LHCN-M2 (cell line): ENCODE data around the gene ROCK2. TPM values are rescaled to one million over a fixed set of nuclear protein-coding genes. Genes with fewer than 3 reads are reported as not detected.

Experiments used
- DNase-seq: peaks from one replicate; pipeline ENCODE4 v3.0.0-alpha.2; 2012; ENCODE audit warnings: low read depth
- total RNA-seq: library from RNA; depleted of rRNA; stranded (reverse); fragments of >200 nt; gene quantifications from 2 replicates; pipeline ENCODE4 v1.2.3, GENCODE V29; 2014

Gene ROCK2
- total RNA-seq, 1 experiment from 2014 or later = 37.5 TPM

DNA sequence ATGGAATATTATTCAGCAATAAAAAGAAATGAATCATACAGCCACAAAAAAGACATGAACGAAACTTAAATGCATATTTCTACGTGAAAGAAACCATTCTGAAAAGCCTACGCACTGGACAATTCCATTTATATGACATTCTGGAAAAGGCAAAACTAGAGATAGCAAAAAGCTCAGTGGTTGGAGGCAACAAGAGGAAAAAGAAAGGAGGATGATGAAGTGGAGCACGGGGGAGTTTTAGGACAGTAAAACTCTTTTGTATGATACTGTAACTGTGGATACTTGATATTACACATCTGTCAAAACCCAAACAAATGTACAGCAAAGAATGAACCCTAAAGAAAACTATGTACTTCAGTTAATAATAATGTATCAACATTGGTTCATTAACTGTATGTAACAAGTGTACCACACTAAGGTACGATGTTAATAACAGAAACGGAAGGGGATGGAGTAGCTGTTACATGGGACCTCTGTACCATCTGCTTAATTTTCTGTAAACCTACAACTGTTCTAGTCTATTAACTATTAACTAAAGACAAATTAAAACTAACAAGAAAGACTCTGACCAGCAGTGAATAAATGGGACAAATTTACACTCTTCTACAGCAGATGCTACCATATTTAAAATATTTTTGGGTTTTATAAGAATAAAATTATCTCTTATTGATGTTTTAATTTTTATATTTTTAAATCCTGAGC, 31.5 kb downstream of the ROCK2 start:
- DNase-seq = no peak

DNA sequence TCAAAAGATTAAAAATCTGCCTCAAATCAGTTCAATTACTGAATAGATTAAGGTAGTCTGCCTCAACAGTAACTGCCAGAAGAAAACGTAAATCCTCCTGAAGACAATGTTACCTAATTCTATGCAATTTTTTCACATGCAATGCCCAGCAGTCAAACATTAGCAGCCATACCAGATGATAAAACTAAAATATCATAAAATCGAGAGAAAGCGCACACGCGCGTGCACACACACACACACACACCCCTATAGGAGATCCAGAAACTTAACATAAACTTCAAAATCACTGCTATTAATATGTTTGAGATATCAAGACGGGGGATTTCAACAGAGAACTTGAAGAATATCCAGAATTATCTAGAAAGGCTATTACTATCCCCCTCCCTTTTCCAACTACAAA, 32.9 kb downstream of the ROCK2 start:
- DNase-seq = no peak

DNA sequence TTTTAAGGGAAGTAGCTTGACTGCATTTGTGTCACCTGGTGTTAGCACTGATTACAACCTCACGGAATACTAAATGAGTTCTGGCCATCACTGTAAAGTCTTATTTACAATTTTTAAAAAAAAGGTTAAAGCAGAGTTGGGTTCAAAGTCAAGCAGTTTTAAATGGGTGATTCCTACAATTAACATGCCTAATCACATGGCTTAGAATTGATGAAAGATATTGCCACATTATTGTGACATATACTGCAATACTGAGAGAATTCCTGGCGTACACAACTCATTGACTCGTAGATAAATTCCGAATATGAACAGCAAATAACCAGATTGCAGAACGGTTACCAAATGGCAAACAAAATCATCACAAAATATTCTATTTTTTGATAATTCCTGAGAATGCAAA, 34.2 kb downstream of the ROCK2 start:
- no peak for DNase-seq

DNA sequence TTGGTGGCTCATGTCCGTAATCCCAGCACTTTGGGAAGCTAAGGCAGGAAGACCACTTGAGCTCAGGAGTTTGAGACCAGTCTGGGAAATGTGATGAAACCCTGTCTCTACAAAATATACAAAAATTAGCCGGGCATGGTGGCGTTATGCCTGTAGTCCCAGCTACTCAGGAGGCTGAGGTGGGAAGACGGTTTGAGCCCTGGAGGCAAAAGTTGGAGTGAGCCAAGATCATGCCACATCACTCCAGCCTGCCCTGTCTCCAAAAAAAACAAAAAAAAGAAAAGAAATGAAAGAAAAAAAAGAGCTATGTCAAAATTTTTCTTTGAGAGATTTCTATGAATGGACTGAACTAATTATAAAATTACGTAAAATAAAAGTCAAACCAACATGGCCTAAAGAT, 34.7 kb downstream of the ROCK2 start:
- no peak for DNase-seq

DNA sequence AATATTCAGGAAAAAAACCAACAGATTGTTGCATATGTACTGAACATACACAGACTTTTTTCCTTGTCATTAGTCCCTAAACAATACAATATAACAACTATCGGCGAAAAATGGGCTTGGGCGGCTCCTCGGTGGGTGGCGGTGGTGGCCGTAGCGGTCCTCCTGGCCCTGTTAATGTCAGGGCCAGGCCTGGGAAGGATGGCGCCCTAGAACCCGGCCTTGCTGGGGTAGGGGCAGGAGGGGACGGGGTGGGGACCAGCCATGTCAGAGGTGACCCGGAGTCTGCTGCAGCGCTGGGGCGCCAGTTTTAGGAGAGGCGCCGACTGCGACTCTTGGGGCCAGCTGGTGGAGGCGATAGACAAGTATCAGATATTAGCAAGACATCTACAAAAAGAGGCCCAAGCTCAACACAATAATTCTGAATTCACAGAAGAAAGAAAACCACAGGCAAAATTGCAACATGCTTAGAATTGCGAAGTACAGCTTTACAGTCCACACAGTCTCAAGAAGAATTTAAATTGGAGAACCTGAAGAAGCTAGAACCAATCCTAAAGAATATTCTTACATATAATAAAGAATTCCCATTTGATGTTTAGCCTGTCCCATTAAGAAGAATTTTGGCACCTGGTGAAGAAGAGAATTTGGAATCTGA, 36.5 kb downstream of the ROCK2 start:
- DNase-seq = no peak

DNA sequence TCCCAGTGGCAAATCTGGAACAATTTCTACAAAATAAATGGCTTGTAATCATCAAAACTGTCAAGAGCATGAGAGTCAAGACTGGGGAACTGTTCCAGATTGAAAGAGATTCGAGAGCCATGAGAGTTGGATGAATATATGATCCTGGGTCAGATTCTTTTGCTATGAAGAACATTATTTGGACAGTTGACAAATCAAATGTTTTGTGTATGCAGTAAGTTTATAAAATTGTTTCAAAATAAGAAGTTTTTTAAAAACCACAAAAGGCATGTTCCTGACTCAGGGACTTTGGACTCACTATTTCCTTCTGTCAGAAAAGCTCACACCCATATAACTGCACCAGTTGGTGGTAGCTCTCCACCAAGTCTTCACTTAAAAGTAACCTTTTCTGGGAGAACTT, 38.5 kb downstream of the ROCK2 start:
- DNase-seq = peak; percentile 75

DNA sequence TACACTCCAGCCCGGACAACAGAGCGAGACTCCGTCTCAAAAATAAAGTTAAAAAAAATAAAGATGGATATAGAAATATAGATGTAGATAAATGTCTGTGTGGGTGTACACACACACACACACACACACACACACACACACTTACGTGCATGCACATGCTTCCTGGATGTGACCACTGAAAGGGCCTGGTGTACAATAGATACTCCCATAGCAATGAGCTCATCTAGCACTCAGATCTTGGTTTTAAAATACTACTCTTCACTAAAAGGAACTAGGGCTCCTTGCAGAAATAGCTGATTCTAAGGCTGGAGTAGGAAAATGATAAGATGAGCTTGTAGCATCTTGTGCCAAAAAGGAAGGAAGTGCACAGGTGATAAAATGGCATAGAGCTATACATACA, 39.1 kb downstream of the ROCK2 start:
- no peak for DNase-seq

DNA sequence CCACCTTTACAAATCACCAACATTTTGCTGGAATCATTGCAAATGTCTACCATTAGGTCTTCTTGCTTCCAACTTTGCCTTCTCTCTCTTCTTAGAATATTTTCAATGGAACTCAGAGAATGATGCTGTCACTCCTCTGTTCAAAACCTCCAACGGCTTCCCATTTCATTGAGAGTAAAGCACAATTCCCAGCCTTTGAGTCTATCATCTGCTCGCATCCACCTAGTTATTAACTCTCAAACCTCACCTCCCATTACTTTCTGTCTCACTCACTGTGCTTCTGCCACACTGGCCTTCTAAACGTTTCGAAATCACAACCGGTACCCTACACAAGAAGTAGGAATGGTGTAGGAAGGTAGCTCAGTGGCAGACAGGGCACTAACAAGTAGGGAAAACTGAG, 40.0 kb downstream of the ROCK2 start:
- DNase-seq = no peak

DNA sequence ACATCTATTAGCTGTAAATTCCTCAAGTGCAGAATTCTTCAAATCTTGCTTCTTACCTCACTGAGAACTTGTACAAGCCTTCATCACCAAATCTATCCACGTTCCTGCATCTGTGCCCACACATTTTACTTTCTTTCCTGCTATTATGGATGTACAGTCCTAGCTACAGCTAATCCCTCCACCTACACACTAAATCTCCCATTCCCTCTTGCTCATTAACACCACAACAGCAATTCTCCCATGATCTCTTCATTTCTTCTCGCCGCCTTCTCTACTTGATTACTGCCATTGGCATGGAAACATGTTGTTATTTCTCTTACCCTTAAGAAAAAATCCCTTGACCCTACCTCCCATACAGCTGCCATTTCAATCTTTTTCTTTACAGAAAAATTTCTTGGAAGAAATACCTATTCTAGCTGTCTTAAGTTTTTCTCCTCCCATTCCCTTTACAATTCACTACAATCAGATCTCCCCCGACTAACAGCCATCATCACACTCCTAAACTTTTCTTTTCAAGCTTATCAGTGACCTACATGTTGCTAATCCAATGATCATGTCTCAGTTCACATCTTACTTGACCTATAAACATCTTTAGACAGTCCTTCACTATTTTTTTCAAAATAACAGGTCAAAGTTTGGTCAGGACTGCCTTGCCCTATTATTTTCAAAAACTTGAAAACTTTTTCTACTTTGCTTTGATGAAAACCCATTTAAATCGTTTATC, 41.0 kb downstream of the ROCK2 start:
- DNase-seq = no peak

DNA sequence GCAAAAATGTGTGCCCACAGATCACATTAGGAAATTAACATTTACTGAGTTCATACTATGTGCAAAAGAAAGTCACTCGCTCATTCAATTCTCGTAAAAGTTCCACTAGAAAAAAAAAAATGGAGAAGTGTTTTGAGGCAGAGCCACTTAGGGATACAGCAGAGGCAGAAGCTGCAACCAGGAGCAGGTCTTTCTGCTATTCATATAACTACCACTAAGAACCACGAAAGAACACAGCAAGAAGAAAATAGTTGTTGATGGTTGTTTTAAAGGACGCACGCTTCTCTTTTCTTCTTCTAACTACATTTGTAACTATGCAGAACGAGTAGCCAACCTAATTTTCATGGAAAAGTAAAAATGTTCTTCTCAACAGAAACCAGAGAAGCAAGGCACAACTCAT, 45.0 kb downstream of the ROCK2 start:
- DNase-seq = no peak

DNA sequence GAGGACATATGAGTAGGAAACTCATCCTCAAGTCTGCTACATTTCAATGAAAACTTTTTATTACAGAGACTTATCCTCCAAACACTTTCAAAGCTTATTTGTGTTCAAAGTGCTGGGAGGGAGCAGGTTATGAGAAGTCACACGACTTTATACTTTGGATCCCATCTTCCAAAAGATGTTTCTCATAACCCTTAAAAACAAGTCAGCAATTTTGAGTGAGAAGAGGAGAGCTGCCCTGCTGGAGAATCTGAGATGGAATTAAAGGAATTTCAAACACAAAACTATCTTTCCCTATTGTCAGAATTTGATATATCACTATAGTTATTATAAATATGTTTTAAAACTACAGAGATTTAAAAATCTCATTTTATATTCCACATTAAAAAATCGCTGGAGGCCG, 45.8 kb downstream of the ROCK2 start:
- no peak for DNase-seq

DNA sequence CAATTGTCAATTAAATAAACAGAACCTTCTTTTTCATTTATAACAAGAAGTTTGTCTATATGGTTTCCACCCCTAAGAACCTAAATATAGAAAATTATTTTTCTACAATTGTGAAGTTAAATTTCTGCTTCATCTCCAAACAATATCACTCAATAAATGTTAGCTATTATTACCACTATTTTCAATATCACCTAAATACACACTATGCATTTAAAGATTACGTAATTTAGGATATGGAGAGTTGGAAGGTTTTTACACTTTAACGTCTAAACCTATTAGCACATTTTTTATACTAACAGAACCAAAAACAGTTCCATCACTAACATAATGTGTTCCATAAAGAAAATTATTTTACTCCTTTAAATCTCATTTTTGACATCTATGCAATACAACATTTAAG, 48.0 kb downstream of the ROCK2 start:
- DNase-seq = no peak

DNA sequence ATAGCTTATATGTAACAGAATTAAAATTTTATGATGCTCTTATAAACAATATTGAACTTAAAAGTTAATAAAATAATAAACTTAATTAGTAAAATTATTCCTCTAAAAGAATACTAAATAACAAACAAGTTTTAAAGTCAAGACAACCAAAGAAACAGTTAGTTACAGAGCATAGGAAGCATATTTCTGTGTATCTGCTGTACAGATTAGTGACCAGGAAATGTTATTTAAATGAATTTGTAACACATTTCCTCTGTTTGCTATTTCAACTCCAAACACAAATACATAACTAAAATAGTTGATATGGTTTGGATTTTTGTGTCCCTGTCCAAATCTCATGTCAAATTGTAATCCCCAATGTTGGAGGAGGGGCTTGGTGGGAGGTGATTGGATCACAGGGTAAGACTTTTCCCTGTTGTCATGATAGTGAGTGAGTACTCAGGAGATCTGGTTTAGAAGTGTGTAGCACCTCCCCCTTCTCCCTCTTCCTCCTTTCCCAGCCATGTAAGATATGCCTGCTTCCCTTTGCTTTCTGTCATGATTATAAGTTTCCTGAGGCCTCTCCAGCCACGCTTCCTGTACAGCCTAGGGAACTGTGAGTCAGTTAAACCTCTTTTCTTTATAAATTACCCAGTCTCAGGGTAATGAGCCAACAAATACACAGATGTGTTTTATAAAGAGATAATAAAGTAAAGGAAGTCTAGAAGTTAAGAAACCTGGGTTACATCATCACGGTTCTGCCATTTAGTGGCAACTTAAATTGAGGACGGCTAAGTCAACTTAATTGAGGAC, 51.8 kb downstream of the ROCK2 start:
- no peak for DNase-seq

DNA sequence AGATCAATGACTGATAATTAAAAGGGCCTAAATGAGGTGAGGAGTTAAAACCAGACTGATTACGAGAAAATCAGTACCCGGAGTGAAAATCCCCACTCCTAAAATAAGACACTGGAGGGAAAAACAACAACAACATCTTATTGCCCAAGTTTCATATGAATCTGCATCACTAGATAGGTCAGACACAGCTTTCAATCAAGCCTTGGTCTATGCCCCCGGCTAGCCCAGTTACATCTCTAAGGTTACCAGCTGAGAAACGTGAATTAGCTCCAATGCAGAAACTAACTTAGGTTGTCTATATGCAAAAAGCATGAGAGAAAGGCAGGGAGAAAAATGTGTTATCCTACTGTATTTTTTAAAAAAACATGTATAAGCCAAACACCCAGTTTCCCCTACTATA, 53.7 kb downstream of the ROCK2 start:
- no peak for DNase-seq

DNA sequence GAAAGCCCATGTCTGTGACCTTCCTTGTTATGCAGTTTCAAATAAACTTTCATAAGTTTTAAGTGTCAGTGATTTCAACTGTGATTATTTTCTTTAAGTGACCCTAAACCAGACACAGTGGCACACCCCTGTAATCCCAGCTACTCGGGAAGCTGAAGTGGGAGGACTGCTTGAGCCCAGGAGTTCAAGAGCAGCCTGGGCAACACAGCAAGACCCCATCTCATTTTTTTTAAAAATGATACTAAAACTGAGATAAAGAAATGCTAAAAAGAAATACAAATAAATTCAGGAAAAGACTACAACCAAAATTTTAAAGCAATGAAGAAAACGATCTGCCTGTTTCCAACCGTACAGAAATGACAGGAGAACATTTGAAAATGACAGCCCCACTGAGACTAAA, 54.2 kb downstream of the ROCK2 start:
- no peak for DNase-seq

DNA sequence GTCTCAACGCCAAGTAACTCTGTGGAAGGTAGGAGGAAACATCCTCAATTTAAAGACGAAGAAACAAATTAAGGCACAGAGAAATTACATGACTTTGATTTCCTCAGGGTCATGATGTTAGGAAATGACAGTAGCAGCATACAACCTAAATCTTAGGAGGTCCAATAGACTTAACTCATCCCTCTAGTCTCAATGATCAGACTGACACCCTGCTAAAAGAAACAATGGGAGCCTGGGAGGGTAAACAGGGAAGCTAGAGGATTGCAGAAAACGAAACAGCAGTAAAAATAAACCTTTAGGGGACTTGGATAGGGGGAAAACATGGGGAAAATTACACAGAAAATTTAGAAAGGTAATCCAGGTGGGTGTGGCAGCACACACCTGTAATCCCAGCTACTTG, 56.0 kb downstream of the ROCK2 start:
- no peak for DNase-seq

DNA sequence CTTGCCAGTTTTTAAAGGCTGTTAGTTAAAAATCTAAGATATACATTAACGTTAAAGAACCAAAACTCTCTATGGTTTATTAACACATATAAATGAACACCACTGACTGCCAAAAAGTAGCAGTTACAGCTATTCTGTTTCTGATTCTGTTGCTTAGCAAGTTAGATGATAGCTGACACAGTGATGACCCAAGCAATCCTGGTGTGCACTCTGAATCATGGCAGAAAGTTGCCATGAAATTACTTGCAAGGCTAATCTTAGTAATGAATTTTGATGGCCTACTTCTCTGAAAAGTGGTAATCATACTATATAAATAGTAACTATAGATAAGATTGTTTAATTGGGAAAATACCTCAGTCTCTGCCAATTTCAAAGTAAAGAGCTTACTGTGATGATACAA, 57.7 kb downstream of the ROCK2 start:
- peak; percentile 18 for DNase-seq

DNA sequence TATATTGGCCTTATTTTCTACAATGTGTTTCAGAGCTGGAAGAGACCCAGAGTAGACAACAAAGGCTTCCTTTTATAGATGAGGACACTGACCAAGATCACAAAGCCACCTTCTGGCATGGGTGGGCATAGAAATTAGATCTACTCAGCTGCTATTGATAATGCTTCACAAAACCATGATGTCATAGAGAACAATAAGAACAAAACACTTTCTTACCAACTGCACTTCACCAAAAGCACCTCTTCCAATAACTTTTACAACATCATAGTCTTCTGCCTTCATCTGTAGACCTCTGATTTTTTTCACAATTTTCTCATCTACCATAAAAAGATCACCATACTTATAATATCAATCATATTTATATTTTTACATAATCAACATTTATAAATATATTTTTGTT, 58.1 kb downstream of the ROCK2 start:
- DNase-seq = no peak

DNA sequence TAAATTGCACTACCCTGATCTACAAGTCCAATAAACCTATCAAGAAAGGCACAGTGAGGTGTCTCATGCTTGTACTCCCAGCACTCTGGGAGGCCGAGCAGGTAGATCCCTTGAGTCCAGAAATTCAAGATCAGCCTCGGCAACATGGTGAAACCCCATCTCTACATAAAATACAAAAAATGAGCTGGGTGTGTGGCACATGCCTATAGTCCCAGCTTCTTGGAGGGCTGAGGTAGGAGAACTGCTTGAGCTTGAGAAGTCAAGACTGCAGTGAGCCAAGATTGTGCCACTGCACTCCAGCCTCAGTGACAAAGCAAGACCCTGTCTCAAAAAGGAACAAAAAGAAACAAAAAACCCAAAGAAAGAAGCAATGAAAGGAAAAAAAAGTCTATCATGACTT, 58.9 kb downstream of the ROCK2 start:
- DNase-seq = no peak

DNA sequence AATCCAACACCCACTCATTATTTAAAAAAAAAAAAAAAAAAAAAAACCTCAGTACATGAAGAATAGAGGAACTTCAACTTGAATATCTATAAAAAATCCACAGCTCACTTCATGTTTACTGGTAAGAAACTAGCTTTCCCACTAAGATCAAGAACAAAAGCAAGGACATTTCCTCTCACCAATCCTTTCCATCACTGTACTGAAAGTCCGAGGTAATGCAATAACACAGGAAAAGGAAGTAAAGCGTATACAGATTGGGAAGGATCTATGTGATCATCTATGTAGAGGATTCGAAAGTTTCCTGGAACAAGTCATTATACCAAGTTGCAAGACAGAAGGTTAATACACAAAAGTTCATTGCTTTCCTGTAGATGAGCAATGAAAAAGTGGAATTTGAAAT, 63.2 kb downstream of the ROCK2 start:
- no peak for DNase-seq

DNA sequence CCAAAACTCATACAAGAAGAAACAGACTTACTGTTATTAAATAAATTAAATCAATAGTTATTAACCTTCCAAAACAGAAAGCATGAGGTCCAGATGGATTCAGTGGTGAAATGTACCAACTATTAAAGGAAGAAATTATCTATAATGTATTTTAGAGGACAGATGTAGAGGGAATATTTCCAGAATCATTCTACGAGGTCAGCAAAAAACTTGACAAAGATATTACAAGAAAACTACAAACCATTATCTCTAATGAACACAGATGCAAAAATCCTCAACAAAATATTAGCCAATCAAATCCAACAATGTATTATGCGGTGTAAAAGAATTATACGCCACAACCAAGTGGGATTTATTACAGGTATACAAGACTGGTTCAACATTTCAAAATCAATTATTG, 63.7 kb downstream of the ROCK2 start:
- DNase-seq = no peak

DNA sequence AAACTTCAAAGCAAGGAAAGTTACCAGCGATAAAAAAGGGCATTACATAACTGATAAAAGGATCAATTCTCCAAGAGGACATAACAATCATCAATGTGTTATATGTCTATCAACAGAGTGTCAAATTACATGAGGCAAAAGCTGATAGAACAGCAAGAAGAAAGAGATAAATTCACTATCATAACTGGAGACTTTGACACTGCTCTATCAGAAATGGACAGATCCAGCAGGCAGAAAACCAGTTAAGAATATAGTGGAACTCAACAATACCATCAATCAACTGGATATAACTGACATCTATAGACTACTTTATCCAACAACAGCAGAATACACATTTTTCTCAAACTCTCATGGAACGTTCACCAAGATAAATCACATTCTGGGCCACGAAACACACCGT, 65.0 kb downstream of the ROCK2 start:
- no peak for DNase-seq
